Osteocyte (in vitro differentiated cells): ENCODE data around the gene TMC7. TPM values are rescaled to one million over a fixed set of nuclear protein-coding genes. Genes with fewer than 3 reads are reported as not detected.

ENCODE experiments used
- DNase-seq: peaks from one replicate; pipeline ENCODE4 v3.0.0; 2021; ENCODE audit warnings: mixed read lengths; ENCODE audit not compliant: unreplicated experiment; ENCODE audit errors: extremely low spot score
- H3K27ac Mint-ChIP-seq: one replicate; pipeline ENCODE4 v1.8.0; 2021; ENCODE audit warnings: mild to moderate bottlenecking, mixed read lengths; ENCODE audit not compliant: unreplicated experiment
- H3K27me3 Mint-ChIP-seq: one replicate; pipeline ENCODE4 v1.8.0; 2021; ENCODE audit warnings: mixed read lengths; ENCODE audit not compliant: unreplicated experiment
- H3K36me3 Mint-ChIP-seq: one replicate; pipeline ENCODE4 v1.8.0; 2021; ENCODE audit warnings: mixed read lengths; ENCODE audit not compliant: unreplicated experiment
- H3K4me1 Mint-ChIP-seq: one replicate; pipeline ENCODE4 v1.8.0; 2021; ENCODE audit warnings: mixed read lengths; ENCODE audit not compliant: unreplicated experiment
- H3K4me3 Mint-ChIP-seq: one replicate; pipeline ENCODE4 v1.8.0; 2021; ENCODE audit warnings: mild to moderate bottlenecking, moderate library complexity, mixed read lengths; ENCODE audit not compliant: unreplicated experiment
- H3K9me3 Mint-ChIP-seq: one replicate; pipeline ENCODE4 v1.8.0; 2021; ENCODE audit warnings: mixed read lengths; ENCODE audit not compliant: unreplicated experiment
- CTCF ChIP-seq: fragments of 200-600 bp; sonication (generic); IDR thresholded peaks from 2 replicates; pipeline ENCODE4 v1.5.0; 2021; ENCODE audit warnings: antibody characterized with exemption, mild to moderate bottlenecking, moderate library complexity
- total RNA-seq: library from RNA; stranded (reverse); gene quantifications from 2 replicates; pipeline ENCODE4 v1.2.1, GENCODE V29; 2021

TMC7 gene
- total RNA-seq, 1 donor from 2014 or later = 1.2 TPM

GRCh38 chr16:18966791-18967190 lies 16.9 kb upstream of the TMC7 start:
- H3K36me3 Mint-ChIP-seq = no peaks in the 10 kb centered on the region
- TF ChIP-seq CTCF = no peak
- no peaks in the 10 kb centered on the region for H3K9me3 Mint-ChIP-seq
- no peak overlapping the region for H3K4me3 Mint-ChIP-seq
- DNase-seq = no peak
- no peak overlapping the region for H3K27ac Mint-ChIP-seq
- H3K4me1 Mint-ChIP-seq = peaks cover 4% of the 10 kb centered on the region
- H3K27me3 Mint-ChIP-seq = peaks cover 7% of the 10 kb centered on the region

- Mint-ChIP-seq H3K27ac (no peak overlapping the region), H3K4me1 (peaks cover 4% of the 10 kb centered on the region), H3K36me3 (no peaks in the 10 kb centered on the region), H3K9me3 (no peaks in the 10 kb centered on the region), H3K4me3 (peak overlapping the region; percentile 72), H3K27me3 (peaks cover 4% of the 10 kb centered on the region)
- DNase-seq = peak; percentile 95
- peak; percentile 97 for TF ChIP-seq CTCF
Measured at GRCh38 chr16:18969050-18969854, 14.5 kb upstream of the TMC7 start.

GRCh38 chr16:18969855-18970240 lies 13.9 kb upstream of the TMC7 start:
- H3K27me3 Mint-ChIP-seq = peaks cover 4% of the 10 kb centered on the region
- peaks cover 4% of the 10 kb centered on the region for H3K4me1 Mint-ChIP-seq
- DNase-seq = no peak
- H3K27ac Mint-ChIP-seq = no peak overlapping the region
- no peak for TF ChIP-seq CTCF
- no peak overlapping the region for H3K4me3 Mint-ChIP-seq
- no peaks in the 10 kb centered on the region for H3K36me3 Mint-ChIP-seq
- no peaks in the 10 kb centered on the region for H3K9me3 Mint-ChIP-seq

- no peak for DNase-seq
- Mint-ChIP-seq H3K27ac (no peak overlapping the region), H3K9me3 (no peaks in the 10 kb centered on the region), H3K4me3 (no peak overlapping the region), H3K36me3 (no peaks in the 10 kb centered on the region), H3K27me3 (peaks cover 27% of the 10 kb centered on the region), H3K4me1 (peaks cover 1% of the 10 kb centered on the region)
- TF ChIP-seq CTCF = no peak
Measured at GRCh38 chr16:18975109-18975508, 8.6 kb upstream of the TMC7 start.

GRCh38 chr16:18979936-18980335 lies 3.8 kb upstream of the TMC7 start:
- H3K27me3 Mint-ChIP-seq = peaks cover 31% of the 10 kb centered on the region
- H3K9me3 Mint-ChIP-seq = no peaks in the 10 kb centered on the region
- no peaks in the 10 kb centered on the region for H3K36me3 Mint-ChIP-seq
- no peak overlapping the region for H3K4me3 Mint-ChIP-seq
- no peak for DNase-seq
- TF ChIP-seq CTCF = no peak
- H3K4me1 Mint-ChIP-seq = peaks cover 14% of the 10 kb centered on the region
- no peak overlapping the region for H3K27ac Mint-ChIP-seq
